B cell (primary cell): ENCODE results near the gene RAB6B.

Source experiments
- CTCF ChIP-seq: fragments of 200-600 bp; IDR thresholded peaks from one replicate; pipeline ENCODE4 v1.8.0; 2022; ENCODE audit warnings: antibody characterized with exemption, mild to moderate bottlenecking
- EZH2 ChIP-seq: IDR thresholded peaks from 2 replicates; pipeline ENCODE4 v1.6.1; 2012; ENCODE audit warnings: borderline replicate concordance, low read depth, mild to moderate bottlenecking, moderate library complexity, low read length; ENCODE audit not compliant: insufficient read depth, poor library complexity, severe bottlenecking

- no peak for TF ChIP-seq CTCF
- TF ChIP-seq EZH2, result no peak
These were observed 116.0 kb downstream of the RAB6B start for GRCh38 chr3:133779626-133780203.
